GM12872 (cell line): ENCODE results near the gene ALDH9A1.

Experiments
- TF ChIP-seq, protein P1 (sequence below): IDR thresholded peaks from 3 replicates; pipeline ENCODE4 v1.5.1; 2011; ENCODE audit warnings: low read depth, mild to moderate bottlenecking, low read length, moderate library complexity; ENCODE audit not compliant: insufficient read depth

Gene ALDH9A1

DNA sequence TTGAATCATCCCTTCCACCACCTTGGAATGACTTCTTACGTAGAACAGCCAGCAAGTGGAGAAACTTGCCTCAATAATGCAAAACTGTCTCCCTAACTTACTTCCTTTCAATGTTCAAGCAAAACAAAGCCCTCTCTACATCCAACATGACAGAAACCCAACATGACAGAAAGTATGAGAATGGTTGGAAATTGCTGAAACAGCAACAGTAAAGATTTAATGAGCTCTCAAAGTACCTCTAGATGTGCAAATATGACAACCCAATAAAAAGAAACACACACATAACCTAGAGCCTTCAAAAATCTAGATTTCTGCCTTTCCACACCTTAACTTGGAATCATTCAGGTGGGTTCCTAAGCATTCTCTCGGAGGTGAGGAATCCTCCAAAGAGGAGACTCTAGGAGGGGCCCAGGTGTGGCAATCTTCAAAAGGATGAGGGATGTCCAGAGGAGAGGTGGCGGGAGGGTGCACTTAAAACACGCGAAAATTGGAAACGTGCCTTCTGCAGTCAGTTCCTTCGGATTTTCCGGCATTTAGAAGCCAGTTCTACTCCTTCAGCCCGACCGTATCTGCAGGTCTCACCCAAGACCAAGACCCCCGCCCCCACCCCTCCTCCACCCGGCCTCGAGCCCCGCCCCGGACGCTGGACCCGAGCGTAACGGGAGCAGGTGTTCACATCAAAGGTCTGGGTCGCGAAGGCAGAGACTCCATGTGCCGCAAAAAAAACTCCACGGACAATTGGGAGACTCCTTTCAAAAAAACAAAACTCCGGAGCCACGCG lies 68.3 kb downstream of the ALDH9A1 start:
- TF ChIP-seq, protein P1, sequence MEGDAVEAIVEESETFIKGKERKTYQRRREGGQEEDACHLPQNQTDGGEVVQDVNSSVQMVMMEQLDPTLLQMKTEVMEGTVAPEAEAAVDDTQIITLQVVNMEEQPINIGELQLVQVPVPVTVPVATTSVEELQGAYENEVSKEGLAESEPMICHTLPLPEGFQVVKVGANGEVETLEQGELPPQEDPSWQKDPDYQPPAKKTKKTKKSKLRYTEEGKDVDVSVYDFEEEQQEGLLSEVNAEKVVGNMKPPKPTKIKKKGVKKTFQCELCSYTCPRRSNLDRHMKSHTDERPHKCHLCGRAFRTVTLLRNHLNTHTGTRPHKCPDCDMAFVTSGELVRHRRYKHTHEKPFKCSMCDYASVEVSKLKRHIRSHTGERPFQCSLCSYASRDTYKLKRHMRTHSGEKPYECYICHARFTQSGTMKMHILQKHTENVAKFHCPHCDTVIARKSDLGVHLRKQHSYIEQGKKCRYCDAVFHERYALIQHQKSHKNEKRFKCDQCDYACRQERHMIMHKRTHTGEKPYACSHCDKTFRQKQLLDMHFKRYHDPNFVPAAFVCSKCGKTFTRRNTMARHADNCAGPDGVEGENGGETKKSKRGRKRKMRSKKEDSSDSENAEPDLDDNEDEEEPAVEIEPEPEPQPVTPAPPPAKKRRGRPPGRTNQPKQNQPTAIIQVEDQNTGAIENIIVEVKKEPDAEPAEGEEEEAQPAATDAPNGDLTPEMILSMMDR = no peak

DNA sequence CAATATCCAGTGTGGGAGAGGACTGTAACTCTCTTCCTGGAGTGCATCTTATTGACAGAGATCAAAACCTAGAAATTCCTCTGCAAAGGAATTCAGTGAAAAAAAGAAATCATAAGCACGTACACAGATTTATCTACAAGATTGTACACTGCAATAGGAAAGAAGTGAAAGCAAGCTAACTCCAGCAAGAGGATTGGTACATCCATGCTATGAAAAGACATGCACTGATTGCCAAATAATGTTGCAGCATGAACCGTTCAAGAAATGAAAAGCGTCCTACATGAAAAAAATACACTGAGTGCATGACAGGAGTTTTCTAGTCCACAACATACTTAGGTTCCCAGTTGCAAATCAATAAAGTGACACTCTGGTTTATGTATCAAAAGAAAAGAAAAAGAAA lies 69.2 kb downstream of the ALDH9A1 start:
- TF ChIP-seq, protein P1 = no peak

DNA sequence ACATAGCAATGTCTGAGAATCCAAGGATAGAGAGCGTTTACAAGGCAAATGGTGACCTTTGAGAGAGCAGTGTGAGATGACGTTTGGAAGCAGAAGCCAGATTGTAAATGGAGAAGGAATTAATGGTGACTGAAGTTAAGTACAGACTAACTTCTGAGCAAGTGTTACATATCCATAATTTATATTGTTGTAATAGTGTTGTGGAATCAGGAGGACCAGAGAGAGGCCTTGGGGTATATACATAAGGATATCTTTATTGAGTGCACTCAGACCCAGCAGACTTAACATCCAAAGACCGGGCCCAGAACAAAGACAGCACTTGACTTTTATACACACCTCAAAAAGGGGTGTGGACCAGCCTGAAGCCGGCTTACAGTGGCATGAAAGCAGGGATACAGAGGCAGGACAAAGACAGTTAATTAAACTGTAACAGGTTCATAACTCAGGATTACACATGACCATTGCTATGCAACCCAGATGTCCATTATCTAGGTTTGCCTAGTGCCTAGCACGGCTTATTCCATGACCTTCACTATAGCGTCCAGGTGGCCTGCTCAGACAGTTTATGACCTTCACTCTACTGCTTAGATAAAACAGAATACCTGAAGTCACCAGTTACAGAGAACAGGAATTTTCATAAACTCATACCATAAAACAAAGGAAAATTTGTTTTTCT lies 70.1 kb downstream of the ALDH9A1 start:
- TF ChIP-seq, protein P1 = no peak

DNA sequence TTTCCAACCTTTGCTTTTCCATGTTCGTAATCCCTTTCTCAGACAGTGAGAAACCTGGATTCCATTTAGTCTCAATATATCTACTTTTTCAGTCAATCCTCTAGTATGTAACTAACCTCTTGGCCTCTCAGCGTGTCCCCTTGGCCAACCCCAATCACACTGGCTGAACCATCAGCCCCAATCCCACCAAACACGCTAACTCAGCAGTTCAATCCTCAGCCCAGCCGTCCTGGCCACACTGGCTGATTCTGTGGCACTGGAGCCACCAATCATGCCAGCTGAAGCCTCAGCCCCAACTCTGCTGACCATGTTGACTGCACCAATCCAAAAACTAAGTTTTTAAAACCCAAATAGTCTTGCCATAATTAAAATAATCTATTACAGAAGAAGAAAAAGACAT lies 73.9 kb downstream of the ALDH9A1 start:
- TF ChIP-seq, protein P1 = no peak

DNA sequence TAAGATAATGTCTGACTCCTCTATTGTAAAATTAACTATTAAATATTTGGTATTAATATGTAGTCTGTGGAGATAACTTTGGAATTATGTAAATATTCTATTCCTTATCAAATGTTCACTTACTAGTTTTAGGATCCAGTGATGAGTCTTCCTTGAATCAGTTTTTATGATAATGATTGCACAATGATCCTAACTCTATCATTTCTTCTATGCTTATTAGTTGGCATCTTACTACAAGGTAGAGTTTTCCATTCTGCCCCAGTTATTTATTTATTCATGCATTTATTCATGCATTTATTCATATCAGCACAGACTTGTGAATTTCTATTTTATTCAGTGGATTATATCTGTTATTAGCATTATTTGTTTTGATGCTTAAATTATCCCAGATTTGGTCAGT lies 74.7 kb downstream of the ALDH9A1 start:
- TF ChIP-seq, protein P1 = no peak

DNA sequence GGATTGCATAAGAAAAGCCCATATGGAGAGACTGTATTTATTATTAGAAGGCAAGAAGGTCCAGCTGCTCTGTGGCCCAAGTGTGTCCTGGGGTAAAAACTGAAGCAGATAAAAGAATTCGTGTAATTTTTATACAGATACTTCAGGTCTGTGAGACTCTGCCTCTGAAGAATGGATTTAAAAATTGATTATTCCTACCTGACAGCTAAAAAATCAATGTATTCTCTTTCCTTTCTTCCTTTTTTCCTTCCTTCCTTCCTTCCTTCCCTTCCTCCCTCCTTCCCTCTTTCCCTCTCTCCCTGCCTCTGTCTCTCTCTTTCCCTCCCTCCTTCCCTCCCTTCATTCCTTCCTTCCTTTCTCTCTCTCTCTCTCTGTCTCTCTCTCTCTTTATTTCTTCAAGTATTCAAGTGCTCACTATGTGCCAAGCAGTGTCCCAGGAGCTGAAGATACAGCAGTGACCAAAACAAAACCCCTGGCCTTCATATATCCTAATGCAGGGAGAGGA lies 78.7 kb downstream of the ALDH9A1 start:
- TF ChIP-seq, protein P1 = no peak

DNA sequence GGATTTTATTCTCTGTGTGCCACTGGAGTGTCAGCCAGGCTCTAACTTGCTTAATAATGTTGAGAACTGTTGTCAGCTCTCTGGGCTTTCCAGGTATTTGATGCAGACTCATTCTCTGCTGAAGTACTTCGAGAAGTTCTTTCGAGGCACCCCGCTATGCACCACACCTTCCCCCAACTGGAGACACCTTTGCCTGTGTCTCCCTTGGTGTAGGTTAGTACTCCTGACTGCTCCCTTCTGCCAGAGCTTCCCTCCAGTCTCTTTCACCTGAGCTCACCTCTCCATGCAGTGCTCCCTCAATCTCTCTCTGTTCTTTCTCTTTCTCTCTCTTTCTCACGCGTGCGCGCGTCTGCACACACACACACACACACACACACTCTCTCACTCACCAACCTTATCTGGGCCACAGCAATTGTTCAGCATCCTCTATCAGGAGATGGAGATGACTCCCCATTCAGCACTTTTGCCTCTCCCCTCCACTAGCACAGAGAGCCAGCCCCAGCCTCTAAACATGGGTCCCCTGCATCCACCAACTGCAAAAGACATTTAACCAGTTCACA lies 81.3 kb downstream of the ALDH9A1 start:
- TF ChIP-seq, protein P1 = no peak
